Measurements from ENCODE around the gene ACAD8.
"Not testable (repeated sequence)": the region's sequence is repeated elsewhere in the genome, so short reads cannot be mapped to it uniquely, and the experiment has no call there.

ACAD8 gene

GRCh38 chr11:134238956-134239355 is 14.4 kb upstream of the ACAD8 start:
- no peak for DNase-seq (ENCODE audit: low read depth in 3 of 3, low spot score in 1 of 3)

GRCh38 chr11:134240592-134240991 is 12.8 kb upstream of the ACAD8 start:
- no peak for DNase-seq (ENCODE audit: low read depth in 3 of 3, low spot score in 1 of 3)

- no peak for DNase-seq (ENCODE audit: low read depth in 3 of 3, low spot score in 1 of 3)
Observed at GRCh38 chr11:134242376-134242775, 11.0 kb upstream of the ACAD8 start.

- DNase-seq (ENCODE audit: low read depth in 3 of 3, low spot score in 1 of 3): no peak
Observed at GRCh38 chr11:134243913-134244312, 9.5 kb upstream of the ACAD8 start.

- no peak for DNase-seq (ENCODE audit: low read depth in 3 of 3, low spot score in 1 of 3)
Observed at GRCh38 chr11:134244593-134244992, 8.8 kb upstream of the ACAD8 start.

GRCh38 chr11:134245434-134245833 is 7.9 kb upstream of the ACAD8 start:
- no peak for DNase-seq (ENCODE audit: low read depth in 3 of 3, low spot score in 1 of 3)

- no peak for DNase-seq (ENCODE audit: low read depth in 3 of 3, low spot score in 1 of 3)
Observed at GRCh38 chr11:134246100-134246499, 7.3 kb upstream of the ACAD8 start.

- DNase-seq (ENCODE audit: low read depth in 3 of 3, low spot score in 1 of 3): no peak
Observed at GRCh38 chr11:134246678-134247077, 6.7 kb upstream of the ACAD8 start.

GRCh38 chr11:134248910-134249480 is 4.4 kb upstream of the ACAD8 start:
- DNase-seq (ENCODE audit: low read depth in 3 of 3, low spot score in 1 of 3): no peak

- no peak for DNase-seq (ENCODE audit: low read depth in 3 of 3, low spot score in 1 of 3)
Observed at GRCh38 chr11:134250246-134250645, 3.1 kb upstream of the ACAD8 start.

GRCh38 chr11:134250675-134251074 is 2.7 kb upstream of the ACAD8 start:
- DNase-seq (ENCODE audit: low read depth in 3 of 3, low spot score in 1 of 3): no peak

- DNase-seq (ENCODE audit: low read depth in 3 of 3, low spot score in 1 of 3): no peak
Observed at GRCh38 chr11:134252346-134253187, 801 bp upstream of the ACAD8 start.

GRCh38 chr11:134254433-134255183 is 1.2 kb downstream of the ACAD8 start:
- no peak for DNase-seq (ENCODE audit: low read depth in 3 of 3, low spot score in 1 of 3)

GRCh38 chr11:134255184-134255561 is 1.8 kb downstream of the ACAD8 start:
- DNase-seq (ENCODE audit: low read depth in 3 of 3, low spot score in 1 of 3): not testable (repeated sequence)

GRCh38 chr11:134257101-134257500 is 3.7 kb downstream of the ACAD8 start:
- no peak for DNase-seq (ENCODE audit: low read depth in 3 of 3, low spot score in 1 of 3)

GRCh38 chr11:134258577-134258976 is 5.2 kb downstream of the ACAD8 start:
- no peak for DNase-seq (ENCODE audit: low read depth in 3 of 3, low spot score in 1 of 3)

GRCh38 chr11:134260503-134260902 is 7.1 kb downstream of the ACAD8 start:
- DNase-seq (ENCODE audit: low read depth in 3 of 3, low spot score in 1 of 3): no peak

- no peak for DNase-seq (ENCODE audit: low read depth in 3 of 3, low spot score in 1 of 3)
Observed at GRCh38 chr11:134260983-134261382, 7.6 kb downstream of the ACAD8 start.

- no peak for DNase-seq (ENCODE audit: low read depth in 3 of 3, low spot score in 1 of 3)
Observed at GRCh38 chr11:134261626-134262488, 8.5 kb downstream of the ACAD8 start.

- DNase-seq (ENCODE audit: low read depth in 3 of 3, low spot score in 1 of 3): no peak
Observed at GRCh38 chr11:134264966-134265764, 11.8 kb downstream of the ACAD8 start.

Data from stimulated activated CD4-positive, alpha-beta T cell treated with anti-CD3 and anti-CD28 coated beads, TNF-alpha, amount 100 ng/mL, for 1 hour (primary cell).